Measurements from ENCODE around the gene MTFR1L.

MTFR1L gene

DNA sequence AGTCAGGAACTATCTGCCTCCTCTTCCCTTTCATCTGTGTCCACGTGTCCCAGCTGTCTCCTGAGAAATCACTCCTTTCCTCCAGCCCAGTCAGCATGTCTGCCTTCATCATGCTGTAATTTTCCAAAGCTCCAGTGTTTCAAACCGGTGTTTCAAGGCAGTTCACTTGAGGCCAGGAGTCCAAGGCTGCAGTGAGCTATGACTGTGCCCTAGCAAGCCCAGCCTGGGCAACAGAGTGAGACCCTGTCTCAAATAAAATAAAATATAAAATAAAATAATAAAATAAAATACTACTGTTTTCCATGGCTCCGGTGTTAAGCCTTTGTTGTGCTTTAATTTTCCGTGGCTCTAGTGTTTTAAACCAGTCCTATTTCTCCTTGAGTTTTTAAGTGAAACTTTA is 27.6 kb upstream of the MTFR1L start:
- DNase-seq = no peak

- DNase-seq = no peak
Measured at GRCh38 chr1:25793585-25794170, 26.1 kb upstream of the MTFR1L start.

GRCh38 chr1:25794325-25794724 is 25.4 kb upstream of the MTFR1L start:
- no peak for DNase-seq

DNA sequence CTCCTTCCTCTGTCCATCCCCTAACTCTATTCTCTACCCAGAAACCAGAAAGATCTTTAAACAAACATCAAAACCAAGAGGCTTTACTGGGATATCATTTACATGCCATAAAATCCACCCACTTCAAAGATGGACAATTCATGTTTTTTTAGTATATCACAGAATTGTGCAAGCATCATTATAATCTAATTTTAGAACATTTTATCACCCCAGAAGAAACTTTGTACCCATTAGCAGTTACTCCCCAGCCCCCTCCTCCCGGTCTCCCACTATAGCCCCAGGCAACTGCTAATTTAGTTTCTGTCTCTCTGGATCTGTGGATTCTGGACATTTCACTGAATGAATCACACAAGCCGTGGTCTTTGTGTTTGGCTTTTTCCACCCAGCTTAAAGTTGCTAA is 24.5 kb upstream of the MTFR1L start:
- no peak for DNase-seq

GRCh38 chr1:25795946-25796810 is 23.6 kb upstream of the MTFR1L start:
- DNase-seq = peak; percentile 58

DNA sequence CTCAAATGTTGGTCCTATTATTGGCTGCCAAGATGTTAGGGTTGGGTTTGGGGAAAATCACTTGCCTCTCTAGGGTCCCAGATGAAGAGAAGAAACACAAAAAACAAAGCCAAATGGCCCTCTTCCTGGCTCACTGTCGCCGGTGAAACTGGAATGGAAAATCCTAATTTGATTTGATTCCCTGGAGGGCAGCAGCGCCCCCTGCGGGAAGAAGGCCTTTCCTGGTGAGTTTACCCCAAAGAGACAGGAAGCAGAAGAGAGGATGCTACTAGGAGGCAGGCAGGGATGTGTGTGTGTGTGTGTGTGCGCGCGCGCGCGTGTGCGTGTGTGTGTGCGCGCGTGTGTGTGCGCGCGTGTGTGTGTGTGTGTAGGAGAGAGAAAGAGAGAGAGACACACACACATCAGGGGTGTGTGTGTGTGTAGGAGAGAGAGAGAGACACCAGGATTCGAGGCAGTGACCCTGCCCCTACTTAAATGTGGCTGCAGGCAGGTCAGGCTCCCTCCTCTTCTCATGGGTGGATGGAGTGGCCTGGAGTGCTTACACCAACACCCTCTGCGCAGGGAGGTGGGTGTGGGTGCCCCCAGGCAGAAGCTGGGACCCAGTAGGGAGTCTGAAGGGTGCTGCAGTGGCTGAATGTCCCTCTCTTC is 22.8 kb upstream of the MTFR1L start:
- peak; percentile 75 for DNase-seq

DNA sequence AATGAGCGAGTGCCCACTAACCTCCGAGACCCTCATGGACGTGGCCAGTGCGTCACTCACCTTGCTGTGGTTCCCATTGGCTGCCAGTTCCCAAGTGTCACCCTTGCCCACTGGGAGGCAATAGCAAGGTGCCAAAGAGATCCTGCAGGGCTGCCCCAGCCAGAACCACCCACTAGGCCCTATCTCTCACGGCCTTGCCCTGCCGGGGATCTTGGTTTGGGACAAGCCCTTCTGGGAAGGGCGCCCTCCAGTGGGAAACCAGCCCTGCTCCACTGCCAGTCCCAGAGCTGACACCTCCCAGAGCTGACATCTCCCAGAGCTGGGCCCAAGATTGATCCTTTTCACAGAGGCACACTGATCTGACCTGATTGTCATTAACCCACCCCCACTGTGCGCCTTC is 21.8 kb upstream of the MTFR1L start:
- DNase-seq = no peak

DNA sequence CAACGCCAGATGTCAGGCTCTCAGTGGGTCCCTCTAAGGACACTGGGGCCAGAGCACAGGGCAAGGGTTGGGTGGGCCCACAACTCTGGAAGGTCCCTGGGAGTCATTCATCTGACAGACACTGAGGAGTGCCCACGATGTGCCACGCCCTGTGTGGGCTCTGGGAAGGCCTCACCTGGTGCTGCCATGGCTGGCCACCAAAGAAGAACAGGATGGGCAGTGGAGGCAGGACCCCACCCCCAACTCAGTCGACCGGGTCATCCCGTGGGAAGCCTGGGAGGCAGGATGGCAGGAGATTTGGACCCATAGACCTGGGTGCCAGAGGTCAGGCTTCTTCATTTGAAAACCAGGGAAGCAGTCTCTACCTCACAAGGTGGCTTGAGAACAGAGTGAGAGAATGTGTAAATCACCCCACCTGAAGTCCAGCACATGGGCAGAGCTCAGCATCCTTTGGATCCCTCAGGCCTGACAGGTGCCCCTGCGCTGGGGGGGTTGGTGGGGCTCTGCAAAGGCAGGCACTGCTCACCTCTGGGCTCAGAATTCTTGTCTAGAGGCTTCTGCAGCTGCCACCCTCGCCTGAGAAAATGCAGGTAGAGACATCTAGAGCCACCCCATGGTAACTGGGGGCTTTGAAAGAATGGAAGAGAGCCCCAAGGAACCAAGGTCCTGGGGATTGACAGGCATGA is 20.9 kb upstream of the MTFR1L start:
- DNase-seq = no peak

- DNase-seq = no peak
Measured at GRCh38 chr1:25799352-25799934, 20.3 kb upstream of the MTFR1L start.

DNA sequence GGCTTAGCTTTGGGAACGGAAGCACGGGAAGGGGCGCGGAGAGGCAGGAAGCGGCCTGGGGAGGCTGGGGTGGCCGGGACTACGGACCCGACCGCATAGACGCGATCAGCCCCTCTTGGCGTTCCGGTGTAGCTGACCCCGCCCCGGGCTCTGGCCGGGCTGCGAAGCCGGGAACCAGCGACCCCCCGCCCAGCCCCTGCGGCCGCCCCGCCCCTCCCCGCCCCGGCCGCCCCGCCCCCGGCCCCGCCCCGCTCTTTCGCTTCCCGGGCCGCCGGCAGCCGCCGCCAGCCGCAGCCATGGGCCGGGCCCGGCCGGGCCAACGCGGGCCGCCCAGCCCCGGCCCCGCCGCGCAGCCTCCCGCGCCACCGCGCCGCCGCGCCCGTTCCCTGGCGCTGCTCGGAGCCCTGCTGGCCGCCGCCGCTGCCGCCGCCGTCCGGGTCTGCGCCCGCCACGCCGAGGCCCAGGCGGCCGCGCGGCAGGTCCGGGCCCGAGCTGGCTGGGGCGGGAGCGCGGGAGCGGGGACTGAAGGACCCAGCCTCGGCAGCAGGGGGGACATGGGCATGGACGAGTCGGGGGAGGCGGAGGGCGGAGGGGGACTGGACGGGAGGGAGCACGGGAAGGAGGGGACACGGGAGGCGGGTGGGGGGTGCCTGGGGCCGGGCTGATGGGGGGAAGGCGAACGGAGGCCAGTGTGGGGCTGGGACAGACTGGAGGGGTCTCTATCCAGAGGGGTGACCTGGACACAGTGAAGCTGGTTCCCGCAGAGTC is 19.6 kb upstream of the MTFR1L start, which contains the start of gene SELENON:
Gene SELENON, plus strand, starts transcription at position 259 of the 768 bp plus-strand sequence. Its CDS starts 38 bp downstream, at position 297.
- no peak for DNase-seq

DNA sequence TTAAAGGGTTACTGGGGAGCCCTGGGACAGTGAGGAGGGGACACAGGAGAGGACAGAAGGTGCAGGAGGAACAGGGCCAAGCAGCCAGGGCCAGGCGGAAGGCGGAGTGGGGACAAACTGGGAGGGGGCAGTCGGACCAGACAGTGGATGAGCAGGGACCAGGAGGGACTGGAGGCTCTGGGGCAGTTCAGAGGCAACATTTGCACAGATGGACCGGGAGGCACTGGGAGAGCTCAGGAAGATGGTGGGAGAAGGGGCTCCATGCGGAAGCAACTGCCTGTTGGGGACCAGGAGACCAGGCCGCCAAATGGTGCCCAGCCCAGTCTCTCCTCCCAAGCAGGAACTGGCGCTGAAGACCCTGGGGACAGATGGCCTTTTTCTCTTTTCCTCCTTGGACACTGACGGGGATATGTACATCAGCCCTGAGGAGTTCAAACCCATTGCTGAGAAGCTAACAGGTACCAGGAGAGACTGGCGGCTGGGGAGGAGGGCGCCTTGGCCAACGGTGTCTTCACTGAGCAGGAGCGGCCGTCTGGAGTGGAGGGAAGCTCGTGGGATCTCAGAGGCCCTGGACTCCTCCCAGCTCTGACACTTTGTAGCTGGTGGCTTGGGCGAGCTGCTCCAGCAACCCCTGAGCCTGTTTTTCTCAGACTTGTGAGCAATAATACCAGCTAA is 18.9 kb upstream of the MTFR1L start:
- no peak for DNase-seq

DNA sequence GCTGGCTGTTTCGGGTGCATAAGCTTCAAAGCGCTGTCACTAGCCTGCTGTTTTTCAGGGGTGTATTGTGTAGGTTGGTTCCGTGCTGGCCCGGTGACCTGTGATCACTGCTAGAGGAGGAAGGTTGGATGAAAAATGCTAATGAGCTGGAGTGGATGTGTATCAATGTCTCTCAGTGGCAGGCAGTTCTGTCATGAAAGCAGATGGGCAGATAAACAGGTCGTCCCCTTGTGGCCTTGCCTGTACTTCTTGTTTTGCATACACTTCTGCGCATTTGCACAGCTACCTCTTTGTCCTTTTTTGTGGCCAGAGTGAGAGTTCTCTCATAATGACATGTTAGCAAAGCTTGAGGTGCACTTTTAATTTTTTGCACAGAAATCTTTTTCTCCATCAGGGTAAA is 16.8 kb upstream of the MTFR1L start:
- no peak for DNase-seq

DNA sequence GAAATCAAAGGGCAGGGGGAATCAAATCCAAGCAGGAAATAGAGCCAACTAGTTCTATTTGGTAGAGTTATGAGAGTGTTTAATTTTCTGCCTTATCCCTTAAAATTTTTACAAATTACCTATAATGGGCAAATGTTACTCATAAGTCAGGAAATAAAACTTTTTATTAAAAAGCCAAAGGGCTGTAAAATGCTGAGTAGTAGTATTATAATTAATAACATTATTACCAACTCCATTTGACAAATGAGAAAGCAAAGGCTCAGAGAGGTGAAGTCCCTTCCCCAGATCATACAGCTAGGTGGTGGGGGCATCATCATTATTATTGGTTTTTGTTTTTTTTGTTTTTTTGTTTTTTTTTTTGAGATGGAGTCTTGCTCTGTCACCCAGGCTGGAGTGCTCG is 16.4 kb upstream of the MTFR1L start:
- DNase-seq = no peak

DNA sequence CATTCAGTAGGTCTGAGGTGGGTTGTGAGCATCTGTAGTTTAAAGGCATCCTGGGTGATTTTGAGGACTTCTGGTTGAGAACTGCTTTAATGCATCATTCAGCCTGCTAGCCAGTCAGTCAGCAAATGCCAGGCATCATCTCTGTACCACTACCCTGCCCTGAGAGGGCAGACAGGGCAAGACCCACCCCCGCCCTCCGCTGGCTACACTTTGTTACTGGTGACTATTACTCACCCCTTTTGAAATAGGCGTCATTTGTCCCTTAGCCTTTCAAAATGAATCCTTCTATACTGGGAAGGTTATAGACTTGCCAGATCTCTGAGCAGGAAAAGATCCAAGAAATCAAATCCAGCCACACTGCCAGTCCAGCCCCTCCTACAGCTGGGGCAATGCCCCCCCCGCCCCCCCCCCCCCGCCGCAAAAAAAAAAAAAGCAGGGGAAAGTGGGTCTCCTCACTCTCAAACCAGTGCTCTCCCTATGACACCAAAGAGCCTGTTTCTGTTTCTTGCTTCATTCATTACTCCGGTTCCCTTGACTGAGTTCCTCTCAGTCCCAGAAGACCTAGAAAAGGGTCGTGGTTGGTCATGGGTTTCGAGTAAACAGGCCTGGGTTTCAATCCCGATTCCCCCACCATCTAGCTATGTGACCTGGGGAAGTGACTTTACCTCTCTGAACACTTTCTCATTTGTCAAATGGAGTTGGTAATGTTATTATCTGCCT is 15.3 kb upstream of the MTFR1L start:
- no peak for DNase-seq

DNA sequence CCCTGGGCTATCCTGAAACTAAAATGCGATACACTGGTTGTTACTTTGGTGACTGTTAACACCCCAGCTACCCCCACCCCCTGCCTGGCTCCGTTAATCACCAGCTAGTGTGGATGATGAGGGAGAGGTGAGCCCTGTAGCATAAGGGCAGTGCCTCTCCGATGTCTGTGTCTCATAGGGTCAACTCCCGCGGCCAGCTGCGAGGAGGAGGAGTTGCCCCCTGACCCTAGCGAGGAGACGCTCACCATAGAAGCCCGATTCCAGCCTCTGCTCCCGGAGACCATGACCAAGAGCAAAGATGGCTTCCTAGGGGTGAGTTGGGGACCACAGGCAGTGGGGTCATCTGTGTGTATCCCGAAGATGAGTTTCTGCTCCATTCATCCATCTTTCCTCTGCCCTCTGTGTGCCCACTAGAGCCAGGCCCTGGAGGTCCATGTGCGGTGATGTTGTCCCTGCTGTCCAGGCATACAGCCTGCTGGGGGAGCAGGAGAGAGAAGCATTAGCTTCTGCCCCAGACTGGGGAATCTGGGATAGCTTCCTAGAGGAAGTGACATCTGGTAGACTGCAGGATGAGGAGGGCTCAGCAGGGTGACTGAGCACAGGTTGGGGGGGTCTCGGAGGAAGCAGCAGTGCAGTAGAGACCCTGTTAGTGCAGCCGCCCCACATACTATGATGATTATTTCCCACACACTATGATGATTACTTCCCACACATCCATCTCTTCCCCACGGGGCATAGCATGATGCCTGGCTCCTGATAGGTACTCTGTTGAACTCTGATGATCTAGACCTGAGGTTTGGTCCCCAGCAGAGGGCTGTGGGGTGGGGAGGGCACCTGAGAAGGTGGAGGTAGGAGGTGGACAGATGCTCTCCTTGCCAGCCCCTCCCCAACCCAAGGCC is 14.5 kb upstream of the MTFR1L start:
- no peak for DNase-seq

- no peak for DNase-seq
Measured at GRCh38 chr1:25805863-25806225, 13.9 kb upstream of the MTFR1L start.

- DNase-seq = no peak
Measured at GRCh38 chr1:25806418-25806817, 13.3 kb upstream of the MTFR1L start.

DNA sequence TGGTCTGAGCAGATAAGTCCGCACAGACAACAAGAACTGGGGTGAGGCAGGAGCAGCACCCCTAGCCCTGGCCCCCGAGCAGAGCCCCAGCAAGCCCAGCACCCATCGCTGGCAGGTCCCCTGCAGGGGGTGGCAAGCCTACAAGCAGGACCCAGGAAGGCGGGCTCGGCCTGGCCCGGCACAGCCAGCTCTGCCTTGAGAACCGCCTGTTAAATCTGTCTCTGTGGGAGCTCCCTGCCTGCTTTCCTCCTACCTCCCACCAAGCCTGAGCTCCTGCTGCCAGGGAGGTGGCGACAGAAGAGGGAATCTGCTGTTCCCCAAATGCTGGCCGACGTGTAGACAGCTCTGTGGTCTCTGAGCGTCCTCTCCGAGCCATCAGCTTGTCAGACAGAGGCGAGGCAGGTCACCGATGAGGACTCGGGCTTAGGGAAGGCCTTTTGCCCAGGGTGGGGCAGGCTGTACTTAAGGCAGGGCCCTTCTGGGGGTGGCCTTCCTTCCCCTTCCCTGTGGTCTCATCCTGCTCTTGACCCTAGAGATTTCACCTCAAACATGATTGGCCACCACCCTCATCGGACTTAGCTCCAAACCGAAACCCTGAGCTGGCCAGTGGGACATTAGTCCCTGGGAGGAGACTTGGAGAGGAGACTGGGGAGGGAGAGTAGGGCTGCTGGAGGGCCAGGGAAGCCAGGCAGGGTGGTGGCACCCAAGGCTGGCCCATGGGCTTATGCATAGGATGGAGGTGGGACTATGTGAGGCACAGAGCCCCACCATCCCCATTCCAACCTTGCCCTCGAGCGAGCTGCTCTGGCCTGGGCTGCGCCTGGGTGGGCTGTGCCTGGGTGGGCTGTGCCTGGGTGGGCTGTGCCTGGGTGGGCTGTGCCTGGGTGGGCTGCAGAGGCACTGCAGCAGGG is 12.0 kb upstream of the MTFR1L start:
- DNase-seq = no peak

Measured in NCI-H2107 (cell line).